Liver (tissue), 9 donors: ENCODE measurements around the gene CBX2. TPM values are rescaled to one million over a fixed set of nuclear protein-coding genes. Genes with fewer than 3 reads are reported as not detected.

Experiments
- DNase-seq: peaks from one replicate; pipeline ENCODE4 v3.0.0-alpha.2; 2017; ENCODE audit warnings: low spot score
- H3K27ac ChIP-seq, 2 donors: one replicate each; pipeline ENCODE4 v1.7.0; 2013; ENCODE audit warnings: inconsistent platforms in 2 of 2, low read length in 2 of 2, control low read depth in 1 of 2, low read depth in 1 of 2, mild to moderate bottlenecking in 1 of 2
- H3K27me3 ChIP-seq, 4 donors: one replicate each; pipeline versions ENCODE4 v1.6.1 to v1.7.0; 2013; ENCODE audit warnings: low read length in 3 of 4, inconsistent platforms in 1 of 4, mild to moderate bottlenecking in 1 of 4, moderate library complexity in 1 of 4; ENCODE audit not compliant: control insufficient read depth in 4 of 4, insufficient read depth in 4 of 4
- H3K36me3 ChIP-seq, 4 donors: one replicate each; pipeline versions ENCODE4 v1.6.1 to v1.7.0; 2013; ENCODE audit warnings: low read length in 3 of 4, mild to moderate bottlenecking in 3 of 4, low read depth in 1 of 4, moderate library complexity in 1 of 4; ENCODE audit not compliant: control insufficient read depth in 4 of 4, insufficient read depth in 3 of 4
- H3K4me1 ChIP-seq, 4 donors: one replicate each; pipeline versions ENCODE4 v1.6.1 to v1.7.0; 2013; ENCODE audit warnings: low read length in 3 of 4, mild to moderate bottlenecking in 3 of 4, moderate library complexity in 1 of 4; ENCODE audit not compliant: control insufficient read depth in 4 of 4, insufficient read depth in 4 of 4
- H3K4me3 ChIP-seq, 3 donors: one replicate each; pipeline versions ENCODE4 v1.6.1 to v1.7.0; 2013; ENCODE audit warnings: low read length in 3 of 3, control low read depth in 1 of 3, low read depth in 1 of 3, mild to moderate bottlenecking in 1 of 3
- H3K9ac ChIP-seq, 2 donors: one replicate each; pipeline ENCODE4 v1.7.0; 2013; ENCODE audit warnings: low read length in 2 of 2, mild to moderate bottlenecking in 2 of 2, moderate library complexity in 2 of 2, control low read depth in 1 of 2, low read depth in 1 of 2
- H3K9me3 ChIP-seq, 4 donors: one replicate each; pipeline versions ENCODE4 v1.6.1 to v1.7.0; 2013; ENCODE audit warnings: low read length in 3 of 4; ENCODE audit not compliant: control insufficient read depth in 4 of 4
- FOXA1 ChIP-seq: IDR thresholded peaks from 2 replicates; pipeline ENCODE4 v1.6.1; 2016; ENCODE audit warnings: antibody characterized with exemption
- FOXA2 ChIP-seq: IDR thresholded peaks from 2 replicates; pipeline ENCODE4 v1.6.1; 2016; ENCODE audit warnings: antibody characterized with exemption
- GABPA ChIP-seq, 2 donors: IDR thresholded peaks in 1 of 2; conservative IDR thresholded peaks in 1 of 2; 2 replicates each; pipeline ENCODE4 v1.6.1; 2016; ENCODE audit warnings: antibody characterized with exemption in 2 of 2, mild to moderate bottlenecking in 1 of 2, moderate library complexity in 1 of 2
- HNF4A ChIP-seq, 2 donors: conservative IDR thresholded peaks; 2 replicates each; pipeline ENCODE4 v1.6.1; 2016; ENCODE audit warnings: antibody characterized with exemption in 2 of 2, mild to moderate bottlenecking in 2 of 2
- HNF4G ChIP-seq: IDR thresholded peaks from 2 replicates; pipeline ENCODE4 v1.6.1; 2016; ENCODE audit warnings: antibody characterized with exemption
- JUND ChIP-seq, 2 donors: IDR thresholded peaks; 2 replicates each; pipeline ENCODE4 v1.6.1; 2016; ENCODE audit warnings: antibody characterized with exemption in 2 of 2
- NR2F2 ChIP-seq: IDR thresholded peaks from 2 replicates; pipeline ENCODE4 v1.6.1; 2016; ENCODE audit warnings: antibody characterized with exemption
- RAD21 ChIP-seq, 2 donors: IDR thresholded peaks; 2 replicates each; pipeline ENCODE4 v1.6.1; 2016; ENCODE audit warnings: antibody characterized with exemption in 2 of 2, mild to moderate bottlenecking in 2 of 2
- SP1 ChIP-seq: IDR thresholded peaks from 2 replicates; pipeline ENCODE4 v1.6.1; 2018; ENCODE audit warnings: antibody characterized with exemption, mild to moderate bottlenecking
- YY1 ChIP-seq: IDR thresholded peaks from 2 replicates; pipeline ENCODE4 v1.6.1; 2016; ENCODE audit warnings: antibody characterized with exemption, mild to moderate bottlenecking
- WGBS: extraction: QIAGEN DNeasy Blood & Tissue Kit; methylation state at CpG from one replicate; pipeline ENCODE4 v1.1.7; 2013; 5-methylcytosine and 5-hydroxymethylcytosine counted together
- polyA plus RNA-seq, 2 donors: library from polyadenylated mRNA; stranded (reverse) in 1 of 2; unstranded in 1 of 2; fragments of 200-250 nt in 1 of 2; fragments of >200 nt in 1 of 2; fragmentation: Nextera tagmentation in 1 of 2; extraction: Ambion mirVana in 1 of 2; gene quantifications; one replicate each; pipeline versions ENCODE4 v1.2.1 to v1.2.3, GENCODE V29; 2013 to 2015
- total RNA-seq, 2 donors: library from RNA; depleted of rRNA; stranded (reverse); fragments of >200 nt; gene quantifications; one replicate each; pipeline ENCODE4 v1.2.3, GENCODE V29; 2014
- TF ChIP-seq, protein P1 (sequence below): IDR thresholded peaks from 2 replicates; pipeline ENCODE4 v1.6.1; 2016; ENCODE audit warnings: antibody characterized with exemption, mild to moderate bottlenecking
- TF ChIP-seq, protein P2 (sequence below): IDR thresholded peaks from 2 replicates; pipeline ENCODE4 v1.6.1; 2016; ENCODE audit warnings: antibody characterized with exemption
- TF ChIP-seq, protein P3 (sequence below): IDR thresholded peaks from 2 replicates; pipeline ENCODE4 v1.6.1; 2016; ENCODE audit warnings: antibody characterized with exemption
- donor health status: healthy.
- donor health status: healthy.
- donor health status: healthy.
- donor health status: healthy.
- donor health status: healthy.

The CBX2 gene
- total and polyA plus RNA-seq, 4 donors = 0.33 to 2.4 (median 0.53) TPM

DNA sequence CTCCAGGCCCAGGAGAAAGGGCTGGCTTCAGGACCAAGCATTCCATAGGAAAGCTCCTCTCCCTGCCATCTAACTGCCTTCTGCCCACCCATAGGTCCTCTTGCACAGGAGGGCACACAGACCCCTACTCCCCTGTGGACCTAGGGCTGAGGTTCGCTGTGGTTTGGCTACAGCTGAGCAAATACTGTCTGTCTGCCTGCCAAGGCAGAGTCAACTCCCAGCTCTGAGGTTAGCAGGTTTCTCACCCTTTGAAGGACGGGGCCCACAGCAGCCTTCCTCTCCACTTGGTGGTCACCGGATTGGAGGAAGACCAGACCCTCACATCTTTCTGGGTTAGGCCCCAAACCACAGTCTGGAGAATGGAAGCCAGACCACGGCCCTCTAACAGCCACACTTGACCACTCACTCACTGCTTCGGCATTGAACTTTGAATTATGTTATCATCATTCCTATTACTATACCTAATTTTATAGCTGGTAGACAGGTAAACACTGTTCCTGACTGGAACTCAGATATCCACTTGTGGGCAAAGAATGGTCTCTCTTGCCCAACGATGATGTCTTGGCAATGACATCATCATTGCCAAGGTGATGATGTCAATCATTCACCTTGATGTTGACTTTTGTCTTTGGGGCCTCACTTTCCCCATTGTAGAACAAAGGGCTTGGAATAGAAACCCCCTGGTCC lies 47.1 kb downstream of the CBX2 start:
- H3K4me1 ChIP-seq = peaks cover 0 to 4% (median 3%) of the 10 kb centered on the region in 4 donors
- H3K27me3 ChIP-seq = no peaks in the 10 kb centered on the region
- 79% methylated on average over 6 of the region's 6 CpGs for WGBS
- no peak for DNase-seq
- H3K9ac ChIP-seq = no peak overlapping the region
- no peaks in the 10 kb centered on the region for H3K9me3 ChIP-seq
- no peak overlapping the region for H3K4me3 ChIP-seq
- H3K27ac ChIP-seq = no peak overlapping the region
- no peaks in the 10 kb centered on the region for H3K36me3 ChIP-seq
- TF ChIP-seq, protein P1, sequence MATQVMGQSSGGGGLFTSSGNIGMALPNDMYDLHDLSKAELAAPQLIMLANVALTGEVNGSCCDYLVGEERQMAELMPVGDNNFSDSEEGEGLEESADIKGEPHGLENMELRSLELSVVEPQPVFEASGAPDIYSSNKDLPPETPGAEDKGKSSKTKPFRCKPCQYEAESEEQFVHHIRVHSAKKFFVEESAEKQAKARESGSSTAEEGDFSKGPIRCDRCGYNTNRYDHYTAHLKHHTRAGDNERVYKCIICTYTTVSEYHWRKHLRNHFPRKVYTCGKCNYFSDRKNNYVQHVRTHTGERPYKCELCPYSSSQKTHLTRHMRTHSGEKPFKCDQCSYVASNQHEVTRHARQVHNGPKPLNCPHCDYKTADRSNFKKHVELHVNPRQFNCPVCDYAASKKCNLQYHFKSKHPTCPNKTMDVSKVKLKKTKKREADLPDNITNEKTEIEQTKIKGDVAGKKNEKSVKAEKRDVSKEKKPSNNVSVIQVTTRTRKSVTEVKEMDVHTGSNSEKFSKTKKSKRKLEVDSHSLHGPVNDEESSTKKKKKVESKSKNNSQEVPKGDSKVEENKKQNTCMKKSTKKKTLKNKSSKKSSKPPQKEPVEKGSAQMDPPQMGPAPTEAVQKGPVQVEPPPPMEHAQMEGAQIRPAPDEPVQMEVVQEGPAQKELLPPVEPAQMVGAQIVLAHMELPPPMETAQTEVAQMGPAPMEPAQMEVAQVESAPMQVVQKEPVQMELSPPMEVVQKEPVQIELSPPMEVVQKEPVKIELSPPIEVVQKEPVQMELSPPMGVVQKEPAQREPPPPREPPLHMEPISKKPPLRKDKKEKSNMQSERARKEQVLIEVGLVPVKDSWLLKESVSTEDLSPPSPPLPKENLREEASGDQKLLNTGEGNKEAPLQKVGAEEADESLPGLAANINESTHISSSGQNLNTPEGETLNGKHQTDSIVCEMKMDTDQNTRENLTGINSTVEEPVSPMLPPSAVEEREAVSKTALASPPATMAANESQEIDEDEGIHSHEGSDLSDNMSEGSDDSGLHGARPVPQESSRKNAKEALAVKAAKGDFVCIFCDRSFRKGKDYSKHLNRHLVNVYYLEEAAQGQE = no peak
- no peak for TF ChIP-seq NR2F2
- TF ChIP-seq YY1 = no peak
- TF ChIP-seq HNF4A (conservative IDR thresholded peaks at IDR 0.05) = peak in 1 of 2 donors; percentile 59

DNA sequence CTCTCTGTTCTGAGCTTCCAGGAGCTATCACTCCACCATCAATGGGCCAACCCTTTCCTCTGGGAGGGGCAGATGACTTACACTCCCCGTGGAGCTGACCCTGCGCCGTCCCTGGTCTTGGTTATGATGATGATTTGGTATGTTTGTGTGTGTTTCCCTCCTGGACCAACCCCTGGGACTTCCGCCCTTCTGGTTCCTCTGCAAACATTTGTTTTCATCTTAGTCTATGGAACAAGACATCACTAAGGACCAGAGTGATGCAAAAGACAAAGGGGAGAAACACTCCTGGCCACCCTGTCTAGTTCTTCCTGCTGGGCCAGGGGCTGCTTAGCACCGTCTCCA lies 47.6 kb downstream of the CBX2 start:
- no peak for TF ChIP-seq HNF4G
- TF ChIP-seq, protein P2, sequence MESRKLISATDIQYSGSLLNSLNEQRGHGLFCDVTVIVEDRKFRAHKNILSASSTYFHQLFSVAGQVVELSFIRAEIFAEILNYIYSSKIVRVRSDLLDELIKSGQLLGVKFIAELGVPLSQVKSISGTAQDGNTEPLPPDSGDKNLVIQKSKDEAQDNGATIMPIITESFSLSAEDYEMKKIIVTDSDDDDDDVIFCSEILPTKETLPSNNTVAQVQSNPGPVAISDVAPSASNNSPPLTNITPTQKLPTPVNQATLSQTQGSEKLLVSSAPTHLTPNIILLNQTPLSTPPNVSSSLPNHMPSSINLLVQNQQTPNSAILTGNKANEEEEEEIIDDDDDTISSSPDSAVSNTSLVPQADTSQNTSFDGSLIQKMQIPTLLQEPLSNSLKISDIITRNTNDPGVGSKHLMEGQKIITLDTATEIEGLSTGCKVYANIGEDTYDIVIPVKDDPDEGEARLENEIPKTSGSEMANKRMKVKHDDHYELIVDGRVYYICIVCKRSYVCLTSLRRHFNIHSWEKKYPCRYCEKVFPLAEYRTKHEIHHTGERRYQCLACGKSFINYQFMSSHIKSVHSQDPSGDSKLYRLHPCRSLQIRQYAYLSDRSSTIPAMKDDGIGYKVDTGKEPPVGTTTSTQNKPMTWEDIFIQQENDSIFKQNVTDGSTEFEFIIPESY = no peak
- no peak for TF ChIP-seq SP1
- TF ChIP-seq, protein P3, sequence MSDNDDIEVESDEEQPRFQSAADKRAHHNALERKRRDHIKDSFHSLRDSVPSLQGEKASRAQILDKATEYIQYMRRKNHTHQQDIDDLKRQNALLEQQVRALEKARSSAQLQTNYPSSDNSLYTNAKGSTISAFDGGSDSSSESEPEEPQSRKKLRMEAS = no peak
- TF ChIP-seq JUND (IDR thresholded peaks at IDR 0.05) = no peak
- TF ChIP-seq NR2F2 = no peak
- no peak for TF ChIP-seq HNF4A (conservative IDR thresholded peaks at IDR 0.05)
- no peak for TF ChIP-seq GABPA (IDR thresholded peaks at IDR 0.05 in 1 of 2, conservative IDR thresholded peaks at IDR 0.05 in 1 of 2)
- TF ChIP-seq RAD21 (IDR thresholded peaks at IDR 0.05) = no peak
- no peak for TF ChIP-seq FOXA1
- TF ChIP-seq FOXA2 = no peak
- H3K4me1 ChIP-seq = peaks cover 0 to 4% (median 3%) of the 10 kb centered on the region in 4 donors
- no peak overlapping the region for H3K9ac ChIP-seq
- no peaks in the 10 kb centered on the region for H3K36me3 ChIP-seq
- H3K27ac ChIP-seq = no peak overlapping the region
- whole genome bisulfite sequencing = 94% methylated on average over 5 of the region's 5 CpGs
- H3K9me3 ChIP-seq = no peaks in the 10 kb centered on the region
- H3K4me3 ChIP-seq = no peak overlapping the region
- no peak for DNase-seq
- no peaks in the 10 kb centered on the region for H3K27me3 ChIP-seq
